ENCODE measurements around the gene ERICH2.
A peak's percentile ranks its signal among the peaks of the same experiment; 100 is the strongest.

Gene ERICH2

DNA sequence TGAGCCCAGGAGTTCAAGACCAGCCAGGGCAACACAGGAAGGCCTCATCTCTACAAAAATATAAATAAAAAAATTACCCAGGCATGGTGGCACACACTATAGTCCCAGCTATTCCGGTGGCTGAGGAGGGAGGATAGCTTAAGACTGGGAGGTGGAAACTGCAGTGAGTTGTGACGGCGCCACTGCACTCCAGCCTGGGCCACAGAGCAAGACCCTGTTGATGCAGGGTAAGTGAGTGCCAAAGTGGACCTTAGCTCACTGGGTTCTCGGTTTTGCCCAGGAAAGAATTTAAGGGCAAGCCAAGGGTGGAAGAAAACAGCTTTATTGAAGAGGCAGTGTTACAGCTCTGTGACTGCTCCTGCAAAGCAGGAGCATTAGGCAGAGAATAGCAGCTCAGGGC lies 6.9 kb upstream of the ERICH2 start:
- DNase-seq (ENCODE audit: low spot score), result no peak

DNA sequence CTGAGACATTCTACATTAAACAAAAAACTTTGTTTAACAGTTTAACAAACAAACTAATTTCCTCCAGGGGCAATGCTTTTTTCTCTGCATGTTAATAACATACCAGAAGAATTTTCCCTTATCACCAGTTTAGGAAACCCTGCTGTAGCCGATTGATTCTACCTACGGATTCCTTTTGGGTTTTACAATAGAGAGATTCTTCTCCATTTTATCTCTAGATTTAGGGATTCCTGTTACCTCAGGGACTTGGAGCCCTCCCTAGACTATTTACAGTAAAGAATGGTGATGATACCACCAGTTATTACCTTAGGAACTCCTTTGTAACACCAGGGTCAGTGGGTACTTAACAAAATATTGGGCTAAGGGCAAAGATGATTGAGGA lies 5.3 kb upstream of the ERICH2 start:
- no peak for DNase-seq (ENCODE audit: low spot score)

DNA sequence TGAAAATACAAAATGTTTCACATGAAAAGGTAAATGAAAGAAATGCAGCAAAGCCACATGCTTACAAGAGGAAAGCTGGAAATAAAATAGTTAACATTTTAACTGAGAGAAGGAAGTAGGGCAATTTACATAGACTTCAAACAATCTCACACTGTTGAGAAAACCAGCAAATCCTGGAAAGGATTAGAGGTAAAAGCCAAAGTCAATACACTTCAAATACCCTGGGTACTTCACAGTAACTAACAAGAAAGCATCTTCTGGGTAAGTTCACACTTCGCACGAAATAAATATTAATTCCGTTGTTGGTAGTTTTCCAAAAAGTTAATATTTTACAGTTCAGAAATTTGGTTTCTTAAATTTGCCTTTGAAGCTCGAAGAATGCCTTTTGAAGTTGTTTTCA lies 3.5 kb upstream of the ERICH2 start:
- no peak for DNase-seq (ENCODE audit: low spot score)

DNA sequence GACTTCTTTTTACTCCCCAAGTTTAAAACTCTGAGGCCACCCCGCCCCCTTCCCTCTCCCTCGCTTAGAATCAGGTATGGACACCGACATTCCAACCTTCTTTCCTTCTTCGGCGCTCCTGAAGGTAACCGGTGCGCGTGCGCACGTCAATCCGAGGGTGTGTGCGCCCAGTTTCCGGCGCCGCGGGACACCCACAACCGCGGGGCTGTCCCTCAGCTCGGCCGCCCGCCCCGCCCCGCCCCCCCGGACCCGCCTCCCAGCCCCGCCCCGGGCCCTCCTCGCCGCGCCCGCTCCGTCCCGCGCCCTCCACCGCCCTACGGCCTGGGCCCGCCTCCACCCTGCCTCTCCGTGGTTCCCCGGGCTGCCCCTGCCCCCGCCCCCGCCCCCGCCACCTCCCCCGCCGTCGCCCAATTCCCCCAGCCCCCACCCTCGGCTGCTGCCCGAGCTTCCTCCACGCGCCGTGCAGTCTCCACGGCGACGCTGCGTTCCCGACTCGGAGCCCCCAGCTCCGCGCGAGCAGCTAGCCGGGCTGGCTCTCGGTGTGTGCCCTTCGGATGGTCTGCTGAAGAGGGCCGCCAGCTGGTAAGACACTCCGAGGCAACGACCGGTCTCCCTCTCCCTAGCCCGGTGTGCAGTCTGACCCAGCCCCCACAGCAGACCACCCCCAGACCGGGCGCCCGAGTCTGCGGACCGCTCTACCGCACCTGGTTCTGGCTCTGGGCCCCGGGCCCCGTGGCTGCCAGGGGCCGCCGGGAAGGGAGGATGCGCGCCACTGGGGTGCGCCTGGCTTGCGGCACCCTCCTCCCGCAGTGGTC lies 635 bp downstream of the ERICH2 start:
- DNase-seq (ENCODE audit: low spot score), result peak; percentile 76

DNA sequence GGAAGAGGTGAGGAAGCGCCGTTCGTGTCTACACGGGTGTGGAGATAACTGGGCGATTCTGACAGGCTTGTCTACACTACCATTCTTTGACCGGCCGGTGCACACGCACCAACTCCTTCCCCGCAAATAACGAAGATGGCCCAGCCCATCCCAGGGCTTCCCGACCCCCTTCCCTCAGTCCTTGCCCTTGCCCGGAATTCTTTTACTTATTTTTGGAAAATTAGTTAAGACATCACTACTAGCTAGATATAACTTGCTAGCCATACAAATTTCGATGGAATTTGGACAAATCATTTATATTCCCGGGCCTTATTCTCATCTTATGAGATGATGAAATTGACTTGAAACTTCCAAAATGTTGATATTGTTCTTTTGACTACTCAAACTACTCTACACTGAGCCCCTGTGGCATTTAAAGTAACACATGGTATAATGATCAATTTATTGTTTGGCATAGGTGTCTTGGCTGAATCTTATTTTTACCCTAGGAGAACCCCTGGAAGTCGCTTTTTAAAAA lies 1.3 kb downstream of the ERICH2 start:
- no peak for DNase-seq (ENCODE audit: low spot score)

DNA sequence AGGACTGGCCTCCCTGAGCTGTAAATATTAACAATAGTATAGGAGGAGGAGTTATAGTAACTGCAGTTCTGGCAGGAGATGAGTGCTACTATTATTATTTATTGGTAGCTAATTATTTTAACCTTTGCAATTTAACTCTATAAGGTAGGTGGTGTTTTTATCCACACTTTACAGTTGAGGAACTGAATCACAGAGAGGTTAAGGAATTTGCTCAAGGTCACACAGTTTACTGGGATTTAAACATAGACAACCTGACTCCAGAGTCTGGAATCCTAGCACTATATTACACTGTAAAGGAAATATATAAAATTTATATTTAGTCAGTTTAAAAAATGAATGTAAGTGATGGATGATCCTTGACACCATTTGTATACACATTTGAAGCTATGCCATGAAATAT lies 2.1 kb downstream of the ERICH2 start:
- DNase-seq (ENCODE audit: low spot score), result no peak

DNA sequence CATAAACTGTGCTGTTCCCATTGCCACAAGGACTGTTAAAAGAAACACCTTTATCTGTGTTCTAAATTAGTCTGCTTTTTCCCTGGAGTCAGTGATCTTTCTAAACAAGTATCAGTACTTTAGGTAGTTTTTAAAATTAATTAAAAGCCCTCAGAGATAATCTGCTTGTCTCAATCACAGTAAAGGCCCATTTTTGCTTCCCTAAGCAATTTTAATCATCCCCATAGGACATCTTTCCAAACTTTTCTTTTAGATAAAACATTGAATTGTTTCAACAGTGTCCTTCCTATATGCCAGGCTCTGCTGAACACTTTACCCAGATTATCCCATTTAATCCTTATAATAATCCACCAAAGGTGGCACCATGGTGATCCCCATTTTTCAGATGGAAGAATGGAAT lies 3.9 kb downstream of the ERICH2 start:
- DNase-seq (ENCODE audit: low spot score), result no peak

DNA sequence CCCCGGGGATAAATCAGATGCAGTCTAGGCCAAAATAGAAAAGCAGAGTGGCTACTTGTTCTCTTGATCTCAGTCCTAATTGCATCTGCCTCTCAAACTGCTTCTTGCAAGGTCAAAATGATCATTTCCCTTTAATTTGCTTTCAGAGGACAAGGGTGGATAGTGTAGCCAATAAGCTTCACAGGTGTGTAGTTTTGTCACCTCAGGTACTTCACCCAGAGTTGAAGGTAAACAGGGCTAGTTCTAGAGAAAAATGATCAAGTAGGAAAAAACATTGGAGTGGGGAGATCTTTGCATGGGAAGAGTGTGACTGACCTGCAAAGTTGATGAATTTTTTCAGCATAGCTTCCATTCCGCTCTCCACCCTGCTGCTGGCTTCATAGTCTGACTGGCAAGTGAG lies 8.7 kb downstream of the ERICH2 start:
- DNase-seq (ENCODE audit: low spot score), result no peak

DNA sequence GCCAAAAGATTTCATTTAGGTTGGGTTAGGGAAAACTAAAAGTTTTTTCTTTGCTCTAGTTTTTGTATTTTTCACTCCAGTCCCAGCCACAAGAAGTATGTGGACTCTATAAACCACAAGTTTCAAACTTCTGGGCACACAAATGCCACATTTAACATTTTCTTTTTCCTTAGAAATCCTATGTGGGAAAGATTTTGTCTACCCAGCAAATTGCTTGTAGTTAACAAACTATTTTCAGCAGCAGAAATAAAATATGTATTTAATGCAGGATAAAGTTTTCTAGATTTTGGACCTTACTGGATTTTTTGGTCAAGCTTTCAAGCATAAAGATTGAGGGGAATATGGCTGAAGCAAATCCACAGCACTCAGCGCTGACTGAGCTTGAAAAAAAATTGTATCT lies 9.1 kb downstream of the ERICH2 start:
- no peak for DNase-seq (ENCODE audit: low spot score)

DNA sequence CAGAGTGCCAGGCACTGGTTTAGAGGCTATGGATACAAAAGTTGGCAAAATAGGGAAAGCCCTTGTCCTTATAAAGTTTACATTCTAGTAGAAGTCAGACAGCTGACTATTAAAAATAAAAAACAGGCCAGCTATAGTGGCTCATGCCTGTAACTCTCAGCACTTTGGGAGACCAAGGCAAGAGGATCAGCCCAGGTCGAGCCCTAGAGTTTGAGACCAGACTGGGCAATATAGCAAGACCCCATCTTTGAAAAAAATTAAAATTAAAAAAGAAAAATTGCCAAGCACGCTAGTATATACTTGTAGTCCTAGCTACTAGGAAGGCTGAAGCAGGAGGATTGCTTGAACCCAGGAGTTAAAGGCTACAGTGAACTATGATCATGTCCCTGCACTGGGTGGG lies 12.5 kb downstream of the ERICH2 start:
- DNase-seq (ENCODE audit: low spot score), result no peak

DNA sequence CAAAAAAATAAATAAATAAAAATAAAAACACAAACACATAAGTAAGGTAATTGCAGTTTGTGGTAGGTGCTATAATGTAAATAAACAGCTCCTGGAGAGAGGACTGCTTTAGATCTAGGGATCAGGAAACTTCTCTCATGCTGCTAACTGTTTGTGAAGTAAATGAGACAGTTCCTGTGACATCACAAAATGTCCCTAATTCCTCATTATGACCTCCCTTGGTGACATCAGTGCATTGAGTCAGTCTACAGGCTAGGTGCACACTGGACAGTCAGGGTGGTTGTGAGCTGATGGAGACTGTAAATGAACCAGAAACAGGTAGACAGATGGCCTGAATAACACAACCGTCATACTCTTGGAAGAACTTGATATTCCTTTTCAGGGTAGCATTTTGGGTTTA lies 13.4 kb downstream of the ERICH2 start:
- DNase-seq (ENCODE audit: low spot score), result no peak

DNA sequence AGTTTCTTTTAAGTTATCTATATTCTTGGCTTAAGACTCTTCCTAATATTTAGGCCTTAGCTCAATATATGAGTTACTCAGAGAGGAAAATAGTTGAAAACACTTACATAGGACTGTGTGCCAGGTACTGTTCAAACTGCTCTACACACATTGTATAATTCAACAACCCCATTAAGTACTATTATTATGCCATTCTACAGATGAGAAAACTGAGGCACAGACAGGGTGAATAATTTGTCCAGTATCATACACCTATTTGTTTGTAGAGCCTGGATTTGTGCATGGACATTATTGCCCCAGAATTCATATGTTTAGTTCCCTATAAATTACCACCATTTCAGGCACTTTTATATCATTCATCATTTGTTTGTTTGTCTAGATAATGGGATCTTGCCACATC lies 28.8 kb downstream of the ERICH2 start:
- no peak for DNase-seq (ENCODE audit: low spot score)

DNA sequence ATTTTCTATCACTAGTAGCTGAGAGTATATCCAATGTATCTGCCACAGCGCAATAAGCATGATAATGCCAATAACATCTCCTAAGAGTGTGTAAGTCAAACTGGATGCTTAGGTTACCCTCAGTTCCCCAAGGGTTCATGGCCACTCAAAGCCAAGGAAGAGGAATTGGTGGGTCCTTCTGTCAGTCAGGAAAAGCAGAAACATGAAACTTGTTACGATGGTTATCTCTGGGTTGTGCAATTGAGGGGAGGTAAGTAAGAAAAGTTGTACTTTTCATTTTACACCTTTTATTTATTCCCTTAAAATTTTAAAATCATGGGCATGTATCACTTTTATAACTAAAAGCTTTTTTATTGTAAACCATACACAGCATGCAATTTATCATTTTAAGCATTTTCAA lies 36.4 kb downstream of the ERICH2 start:
- DNase-seq (ENCODE audit: low spot score), result no peak

DNA sequence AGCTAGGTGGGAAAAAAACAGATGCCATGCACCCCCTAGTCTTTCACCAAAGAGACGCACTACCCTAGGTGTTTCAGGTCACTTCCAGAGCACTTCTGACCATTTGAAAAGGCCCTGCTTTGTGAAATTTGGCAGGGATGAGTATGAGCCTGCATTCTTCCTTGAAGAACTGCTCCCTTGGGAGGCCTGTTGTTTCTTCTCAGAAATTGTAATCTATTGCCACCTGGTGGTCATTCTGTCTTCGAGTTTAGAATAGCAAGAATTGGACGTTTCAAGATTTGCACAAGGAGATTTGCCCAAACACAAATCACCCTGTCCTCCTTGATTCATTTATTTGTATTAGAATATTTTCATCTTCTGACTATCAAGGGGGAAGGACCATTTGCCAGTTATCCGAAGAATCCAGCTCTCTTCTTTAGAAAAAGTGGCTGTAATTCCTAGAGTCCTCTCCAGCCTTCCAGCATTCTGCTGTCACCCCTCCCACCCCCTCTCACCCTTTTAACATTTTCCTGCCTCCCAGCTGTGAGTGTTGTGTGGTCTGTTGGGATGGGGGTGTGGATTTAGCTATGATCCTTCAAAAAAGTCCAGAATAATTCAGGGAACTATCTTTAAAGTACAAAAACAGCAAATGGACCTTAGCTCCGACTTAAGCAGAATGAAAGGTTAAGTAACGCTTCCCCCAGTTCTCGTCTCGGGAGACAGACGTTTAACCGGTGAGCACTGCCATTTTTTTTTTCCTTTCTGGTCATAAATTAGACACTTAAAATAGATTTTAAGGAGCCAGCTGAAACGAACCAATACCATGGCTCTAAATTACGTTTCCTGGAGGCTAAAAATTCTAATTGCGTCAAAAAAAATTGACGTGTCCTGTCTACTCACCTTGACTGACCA lies 42.8 kb downstream of the ERICH2 start:
- DNase-seq (ENCODE audit: low spot score), result peak; percentile 66

DNA sequence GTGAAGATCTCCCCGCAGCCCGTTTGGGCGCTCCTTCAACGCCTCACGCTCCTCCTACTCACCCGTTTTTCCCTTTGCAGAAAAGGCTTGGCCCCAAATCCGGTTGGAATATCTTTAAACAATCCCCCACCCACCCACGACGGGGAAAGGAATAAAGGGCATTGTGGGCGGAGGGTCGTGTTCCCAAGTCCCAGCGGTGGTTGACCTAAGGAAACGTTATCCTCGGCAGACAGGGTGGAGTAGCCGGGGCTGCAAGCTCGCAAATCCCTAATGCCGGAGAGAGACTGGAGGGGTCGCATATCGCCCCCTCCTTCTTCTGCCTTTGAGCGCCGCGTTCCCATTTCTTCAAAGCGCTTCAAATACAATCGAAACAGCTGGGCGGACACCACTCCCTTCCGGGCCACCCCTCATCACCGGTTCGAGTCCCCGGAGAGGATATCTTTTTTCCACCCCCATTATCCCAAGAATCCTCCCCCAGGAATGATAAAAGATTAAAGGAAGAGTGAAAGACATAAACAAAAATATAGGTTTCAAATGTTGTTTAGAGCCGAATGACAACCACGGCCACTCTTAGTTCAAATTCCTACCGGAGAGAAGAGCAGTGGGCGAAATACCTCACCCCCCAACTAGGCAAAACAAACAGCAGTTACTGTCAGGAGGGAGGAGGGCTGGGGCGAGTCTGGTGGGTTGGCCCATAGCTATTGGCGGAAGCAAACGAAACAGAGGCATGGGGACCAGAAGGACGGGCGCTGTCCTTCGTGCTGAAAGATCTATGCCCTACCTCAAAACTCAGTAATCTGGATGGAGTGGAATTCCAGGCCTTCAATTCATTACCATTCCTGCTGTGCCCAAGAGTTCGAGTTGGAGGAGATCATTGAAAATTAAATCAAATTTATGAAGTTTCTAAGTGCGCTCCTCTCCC lies 43.7 kb downstream of the ERICH2 start:
- DNase-seq (ENCODE audit: low spot score), result no peak

DNA sequence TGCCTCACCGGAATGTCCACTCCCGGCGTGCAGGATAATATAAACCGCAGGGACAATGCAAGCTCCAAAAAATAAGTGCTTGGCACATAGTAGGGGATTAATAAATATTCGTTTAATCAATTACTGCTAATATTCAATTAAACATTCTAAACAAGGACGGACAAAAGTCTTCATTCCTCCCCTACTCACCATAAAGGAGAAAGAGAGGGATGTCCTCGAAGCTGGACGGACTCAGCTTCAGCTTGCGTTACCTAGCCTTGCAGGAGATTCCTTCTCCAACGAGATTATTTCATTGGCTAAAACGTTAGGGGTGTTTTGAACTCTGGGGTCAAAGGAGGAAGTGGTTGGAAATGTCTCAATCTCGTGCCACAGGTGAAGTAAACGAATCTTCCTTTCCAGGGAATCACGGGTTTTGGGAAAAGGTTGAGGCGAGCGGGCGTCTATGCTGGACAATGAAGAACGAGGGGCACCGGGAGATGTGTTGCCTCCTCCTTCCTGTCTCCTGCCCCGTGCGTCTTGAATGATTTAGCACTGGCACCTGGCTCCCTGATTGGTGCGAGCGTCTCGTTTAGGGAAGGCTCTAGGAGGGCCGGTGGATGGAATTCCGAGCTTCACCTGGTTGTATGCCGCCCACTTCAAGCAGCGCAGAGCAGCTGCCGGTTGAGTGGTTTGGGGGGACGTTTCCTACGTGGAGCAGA lies 44.5 kb downstream of the ERICH2 start:
- no peak for DNase-seq (ENCODE audit: low spot score)

DNA sequence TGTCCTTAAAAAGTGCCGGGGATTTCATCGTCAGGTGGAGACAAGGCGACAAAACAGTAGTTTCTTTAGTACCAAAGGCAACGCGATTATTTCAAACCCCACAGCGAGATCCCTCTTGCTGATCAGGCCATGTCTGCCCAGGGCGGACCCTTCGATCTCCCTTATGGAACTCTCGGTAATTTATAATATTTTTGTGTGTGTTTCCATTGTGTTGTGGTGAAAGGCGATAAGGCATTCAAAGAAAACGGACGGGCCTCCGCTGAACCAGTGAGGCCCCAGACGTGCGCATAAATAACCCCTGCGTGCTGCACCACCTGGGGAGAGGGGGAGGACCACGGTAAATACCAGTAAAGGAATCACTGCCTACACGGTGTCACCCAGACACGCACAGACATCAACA lies 45.1 kb downstream of the ERICH2 start:
- no peak for DNase-seq (ENCODE audit: low spot score)

DNA sequence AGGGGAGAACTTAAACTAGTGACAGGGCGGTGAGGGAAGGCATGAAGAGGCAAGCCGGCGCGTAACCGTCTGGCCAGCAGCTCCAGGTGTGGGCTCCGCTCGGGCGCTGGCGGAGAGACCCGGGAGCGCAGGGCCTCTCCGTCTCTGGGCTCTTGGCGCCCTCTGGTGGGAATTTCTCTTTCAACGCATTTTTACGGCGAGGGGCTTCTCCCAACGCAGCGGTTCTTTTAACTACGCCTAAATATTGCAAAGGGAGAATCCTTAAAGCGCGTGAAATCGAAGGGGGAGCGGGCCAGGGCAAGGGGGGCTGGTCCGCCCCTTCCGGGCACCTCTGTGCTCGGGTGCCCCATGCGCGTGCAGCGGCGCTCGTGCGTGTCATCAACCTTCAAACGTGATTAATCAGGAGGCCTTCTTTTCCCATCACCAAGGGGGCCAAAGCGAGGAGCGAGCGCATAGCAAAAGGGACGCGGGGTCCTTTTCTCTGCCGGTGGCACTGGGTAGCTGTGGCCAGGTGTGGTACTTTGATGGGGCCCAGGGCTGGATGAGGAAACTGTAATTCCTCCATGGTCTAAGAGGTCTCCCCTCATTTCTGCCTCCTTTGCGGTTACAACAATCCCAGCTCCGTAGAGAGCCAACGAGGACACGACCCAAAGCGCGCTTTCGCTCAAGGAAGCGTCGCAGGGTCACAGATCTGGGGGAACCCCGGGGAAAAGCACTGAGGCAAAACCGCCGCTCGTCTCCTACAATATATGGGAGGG lies 45.7 kb downstream of the ERICH2 start:
- peak; percentile 46 for DNase-seq (ENCODE audit: low spot score)

DNA sequence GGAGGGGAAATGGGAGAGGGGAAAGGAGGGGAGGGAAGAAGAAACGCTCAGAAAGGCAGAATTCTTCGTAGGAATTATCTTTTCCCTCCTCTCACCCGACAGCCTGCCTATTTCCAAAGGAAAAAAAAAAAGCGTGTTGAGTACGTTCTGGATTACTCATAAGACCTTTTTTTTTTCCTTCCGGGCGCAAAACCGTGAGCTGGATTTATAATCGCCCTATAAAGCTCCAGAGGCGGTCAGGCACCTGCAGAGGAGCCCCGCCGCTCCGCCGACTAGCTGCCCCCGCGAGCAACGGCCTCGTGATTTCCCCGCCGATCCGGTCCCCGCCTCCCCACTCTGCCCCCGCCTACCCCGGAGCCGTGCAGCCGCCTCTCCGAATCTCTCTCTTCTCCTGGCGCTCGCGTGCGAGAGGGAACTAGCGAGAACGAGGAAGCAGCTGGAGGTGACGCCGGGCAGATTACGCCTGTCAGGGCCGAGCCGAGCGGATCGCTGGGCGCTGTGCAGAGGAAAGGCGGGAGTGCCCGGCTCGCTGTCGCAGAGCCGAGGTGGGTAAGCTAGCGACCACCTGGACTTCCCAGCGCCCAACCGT lies 46.4 kb downstream of the ERICH2 start, which contains the start of gene GAD1:
Gene GAD1 (plus strand): TSS at position 384 of the 589 bp plus-strand sequence. CDS start 1,705 bp downstream, outside the sequence.
- peak; percentile 36 for DNase-seq (ENCODE audit: low spot score)

All from hematopoietic multipotent progenitor cell treated with erythropoietin and hydrocortisone succinate and interleukin-3 and kit ligand, for 17 days (in vitro differentiated cells).